AG04449 (cell line): ENCODE measurements around the gene NPTXR.
A peak's percentile ranks its signal among the peaks of the same experiment; 100 is the strongest.

ENCODE experiments used
- CTCF ChIA-PET: fragments of 350-600 bp; formaldehyde crosslinking; extraction: SDS; loops from one replicate; lab custom pipeline; 2021; ENCODE audit warnings: antibody characterized with exemption; lab: Yijun Ruan, JAX
- POLR2A ChIA-PET: fragments of 400-600, 350-600 bp; formaldehyde crosslinking; extraction: SDS; loops from one replicate; lab custom pipeline; 2020; ENCODE audit warnings: antibody characterized with exemption, inconsistent platforms; lab: Yijun Ruan, JAX
- DNase-seq: peaks from one replicate; pipeline ENCODE4 v3.0.0-alpha.2; 2010; ENCODE audit warnings: low read depth, low spot score
- H3K4me3 ChIP-seq: 2 replicates; pipeline ENCODE4 v1.5.1; 2011; ENCODE audit warnings: low read depth, mild to moderate bottlenecking, control low read depth, low read length
- CTCF ChIP-seq: IDR thresholded peaks from one replicate; pipeline ENCODE4 v1.5.1; 2011; ENCODE audit warnings: mild to moderate bottlenecking, moderate library complexity, low read length, control low read depth, inconsistent platforms; ENCODE audit not compliant: insufficient read depth; ENCODE audit errors: missing control alignments

Gene NPTXR

GRCh38 chr22:38789606-38790005 is 54.2 kb downstream of the NPTXR start:
- no peak for TF ChIP-seq CTCF
- POLR2A ChIA-PET = no interaction called here
- H3K4me3 ChIP-seq = no peak overlapping the region
- DNase-seq = no peak
- CTCF ChIA-PET = interaction anchor here (10.8 kb wide), 1 partner anchor 21 kb away, joined by 137 read pairs; no protein-coding TSS in a partner anchor

GRCh38 chr22:38788846-38789245 is 55.0 kb downstream of the NPTXR start:
- H3K4me3 ChIP-seq = no peak overlapping the region
- ChIA-PET CTCF (interaction anchor here (1.8 to 10.8 kb wide), 2 partner anchors 21 to 83 kb away, joined by 5 to 137 read pairs; no protein-coding TSS in a partner anchor), POLR2A (interaction anchor here (0.5 kb wide), 1 partner anchor 731 kb away, joined by 3 read pairs; no protein-coding TSS in a partner anchor)
- DNase-seq = no peak
- TF ChIP-seq CTCF = no peak

- CTCF ChIA-PET = interaction anchor here (1.8 to 10.8 kb wide), 2 partner anchors 20 to 83 kb away, joined by 5 to 137 read pairs; no protein-coding TSS in a partner anchor
- no peak overlapping the region for H3K4me3 ChIP-seq
- DNase-seq = peak; percentile 77
- POLR2A ChIA-PET = interaction anchor here (0.5 kb wide), 1 partner anchor 732 kb away, joined by 3 read pairs; no protein-coding TSS in a partner anchor
- TF ChIP-seq CTCF = no peak
Measured at GRCh38 chr22:38788021-38788816, 55.6 kb downstream of the NPTXR start.

GRCh38 chr22:38786631-38787030 is 57.2 kb downstream of the NPTXR start:
- no peak for DNase-seq
- TF ChIP-seq CTCF = no peak
- no peak overlapping the region for H3K4me3 ChIP-seq
- POLR2A ChIA-PET = no interaction called here
- CTCF ChIA-PET = interaction anchor here (10.8 kb wide), 1 partner anchor 18 kb away, joined by 137 read pairs; no protein-coding TSS in a partner anchor

- POLR2A ChIA-PET = no interaction called here
- no peak for DNase-seq
Measured at GRCh38 chr22:38784856-38785255, 59.0 kb downstream of the NPTXR start.

More at GRCh38 chr22:38784856-38785255, 59.0 kb downstream of the NPTXR start:
- CTCF ChIA-PET = interaction anchor here (0.9 to 10.8 kb wide), 8 partner anchors 10 to 219 kb away, joined by 3 to 137 read pairs (median 4); partner anchors contain the start of gene NPTXR
- TF ChIP-seq CTCF = no peak
- no peak overlapping the region for H3K4me3 ChIP-seq
